Esophagus (tissue), 2 donors: ENCODE data around the gene FAM131A. TPM values are rescaled to one million over a fixed set of nuclear protein-coding genes. Genes with fewer than 3 reads are reported as not detected.

Source experiments
- H3K27ac ChIP-seq, 2 donors: one replicate each; pipeline ENCODE4 v1.5.1; 2013; ENCODE audit warnings: low read depth in 2 of 2, mild to moderate bottlenecking in 2 of 2, inconsistent platforms in 1 of 2, low read length in 1 of 2, moderate library complexity in 1 of 2
- H3K27me3 ChIP-seq, 2 donors: one replicate each; pipeline ENCODE4 v1.6.1; 2013; ENCODE audit warnings: low read length in 2 of 2, control low read depth in 1 of 2, mild to moderate bottlenecking in 1 of 2; ENCODE audit not compliant: insufficient read depth in 2 of 2, control insufficient read depth in 1 of 2
- H3K36me3 ChIP-seq, 2 donors: one replicate each; pipeline ENCODE4 v1.6.1; 2013; ENCODE audit warnings: low read length in 1 of 2; ENCODE audit not compliant: control insufficient read depth in 2 of 2, insufficient read depth in 2 of 2
- H3K4me1 ChIP-seq, 2 donors: one replicate each; pipeline ENCODE4 v1.6.1; 2013; ENCODE audit warnings: low read length in 1 of 2; ENCODE audit not compliant: control insufficient read depth in 2 of 2, insufficient read depth in 2 of 2
- H3K4me3 ChIP-seq, 2 donors: one replicate each; pipeline ENCODE4 v1.5.1; 2013; ENCODE audit warnings: low read length in 2 of 2, mild to moderate bottlenecking in 2 of 2, low read depth in 1 of 2, moderate library complexity in 1 of 2
- H3K9me3 ChIP-seq, 2 donors: one replicate each; pipeline ENCODE4 v1.6.1; 2013; ENCODE audit warnings: mild to moderate bottlenecking in 2 of 2, low read depth in 1 of 2, low read length in 1 of 2, moderate library complexity in 1 of 2; ENCODE audit not compliant: control insufficient read depth in 2 of 2, insufficient read depth in 1 of 2
- WGBS, 2 donors: extraction: QIAGEN DNeasy Blood & Tissue Kit; methylation state at CpG; one replicate each; pipeline ENCODE4 v1.1.7; 2013; 5-methylcytosine and 5-hydroxymethylcytosine counted together
- polyA plus RNA-seq, 2 donors: library from polyadenylated mRNA; stranded (reverse); fragments of 200-250 nt; gene quantifications; one replicate each; pipeline ENCODE4 v1.2.3, GENCODE V29; 2013
- donor health status: healthy with polysubstance abuse.
- donor health status: Bipolar disorder and iron deficiency.

Gene FAM131A
- polyA plus RNA-seq, result 1 to 10 TPM; 7.7 to 9.5 TPM

- no peaks in the 10 kb centered on the region for H3K9me3 ChIP-seq
- H3K36me3 ChIP-seq, result peaks cover 7 to 25% of the 10 kb centered on the region in 2 donors
- H3K4me3 ChIP-seq, result peak within 1 kb of the TSS; percentile 72 to 76
- peaks cover 2 to 24% of the 10 kb centered on the region in 2 donors for H3K4me1 ChIP-seq
- WGBS, 2 donors, result 37 to 45% methylated on average over 6 of the region's 6 CpGs
- no peaks in the 10 kb centered on the region for H3K27me3 ChIP-seq
- peak within 1 kb of the TSS; percentile 98 to 99 for H3K27ac ChIP-seq
Measured at GRCh38 chr3:184337399-184337714, at the start of gene FAM131A. FAM131A (plus strand) TSS chr3:184337600; CDS start chr3:184337631, 31 bp downstream.

GRCh38 chr3:184289426-184289938, 47.9 kb upstream of the FAM131A start:
- Histone ChIP-seq H3K36me3 (no peaks in the 10 kb centered on the region), H3K27me3 (no peaks in the 10 kb centered on the region), H3K4me3 (no peak overlapping the region), H3K9me3 (no peaks in the 10 kb centered on the region), H3K4me1 (no peaks in the 10 kb centered on the region), H3K27ac (no peak overlapping the region)
- 9% methylated on average over 10 of the region's 10 CpGs for WGBS, 2 donors

DNA sequence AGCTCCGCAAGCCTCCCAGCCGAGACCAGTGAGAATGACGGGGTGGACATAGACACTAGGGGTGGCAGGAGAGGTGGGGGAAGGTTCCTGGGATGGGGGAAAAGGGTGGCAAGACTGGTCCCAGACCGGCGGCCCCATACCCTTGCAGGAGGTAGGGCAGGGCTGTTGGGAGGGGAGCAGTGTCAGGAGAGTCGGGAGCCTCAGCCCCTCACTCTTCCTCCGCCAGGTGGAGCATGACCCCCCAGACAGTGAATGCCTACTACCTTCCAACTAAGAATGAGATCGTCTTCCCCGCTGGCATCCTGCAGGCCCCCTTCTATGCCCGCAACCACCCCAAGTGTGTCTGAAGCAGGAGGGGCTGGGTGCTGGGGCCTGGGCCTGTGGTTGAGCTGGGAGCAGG, 47.1 kb upstream of the FAM131A start:
- H3K27ac ChIP-seq, result no peak overlapping the region
- no peaks in the 10 kb centered on the region for H3K36me3 ChIP-seq
- WGBS, 2 donors, result 85 to 86% methylated on average over 10 of the region's 10 CpGs
- H3K4me3 ChIP-seq, result no peak overlapping the region
- H3K27me3 ChIP-seq, result no peaks in the 10 kb centered on the region
- no peaks in the 10 kb centered on the region for H3K4me1 ChIP-seq
- H3K9me3 ChIP-seq, result no peaks in the 10 kb centered on the region

GRCh38 chr3:184291044-184291737, 46.2 kb upstream of the FAM131A start:
- Histone ChIP-seq H3K4me1 (no peaks in the 10 kb centered on the region), H3K9me3 (no peaks in the 10 kb centered on the region), H3K36me3 (no peaks in the 10 kb centered on the region), H3K27ac (no peak overlapping the region), H3K4me3 (no peak overlapping the region), H3K27me3 (no peaks in the 10 kb centered on the region)
- WGBS, 2 donors, result 83 to 88% methylated on average over 22 of the region's 22 CpGs

- H3K27me3 ChIP-seq, result no peaks in the 10 kb centered on the region
- H3K36me3 ChIP-seq, result no peaks in the 10 kb centered on the region
- H3K9me3 ChIP-seq, result no peaks in the 10 kb centered on the region
- 92 to 94% methylated on average over 21 of the region's 21 CpGs for WGBS, 2 donors
- H3K4me3 ChIP-seq, result no peak overlapping the region
- no peak overlapping the region for H3K27ac ChIP-seq
- H3K4me1 ChIP-seq, result no peaks in the 10 kb centered on the region
Measured at GRCh38 chr3:184291738-184292445, 45.5 kb upstream of the FAM131A start.

DNA sequence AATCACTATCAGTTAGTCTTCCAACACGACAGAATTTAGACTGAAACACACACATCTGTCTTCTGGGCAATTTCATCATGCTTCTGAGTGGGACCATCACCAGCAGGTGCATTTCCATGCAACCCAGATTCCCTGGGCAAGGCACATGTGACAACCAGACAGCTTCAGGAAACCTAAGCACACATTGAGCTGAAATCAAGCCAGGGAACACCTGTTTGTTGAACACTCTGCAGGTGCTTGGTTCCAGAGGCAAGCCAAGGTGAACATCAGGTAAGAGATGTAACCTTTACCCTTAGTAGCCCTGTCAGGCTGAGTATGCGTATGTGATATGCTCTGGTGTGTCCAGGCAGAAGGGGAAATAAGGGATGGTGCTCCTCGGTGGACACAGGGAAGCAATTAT, 41.6 kb upstream of the FAM131A start:
- no peak overlapping the region for H3K27ac ChIP-seq
- no peaks in the 10 kb centered on the region for H3K9me3 ChIP-seq
- no peak overlapping the region for H3K4me3 ChIP-seq
- no peaks in the 10 kb centered on the region for H3K27me3 ChIP-seq
- no peaks in the 10 kb centered on the region for H3K4me1 ChIP-seq
- no peaks in the 10 kb centered on the region for H3K36me3 ChIP-seq
- 58 to 71% methylated on average over 3 of the region's 3 CpGs for WGBS, 2 donors

- 77 to 84% methylated on average over 7 of the region's 7 CpGs for WGBS, 2 donors
- H3K4me3 ChIP-seq, result no peak overlapping the region
- H3K27ac ChIP-seq, result no peak overlapping the region
- no peaks in the 10 kb centered on the region for H3K9me3 ChIP-seq
- H3K27me3 ChIP-seq, result no peaks in the 10 kb centered on the region
- H3K4me1 ChIP-seq, result no peaks in the 10 kb centered on the region
- H3K36me3 ChIP-seq, result peaks cover under 1 to 4% of the 10 kb centered on the region in 2 donors
Measured at GRCh38 chr3:184296616-184297015, 40.8 kb upstream of the FAM131A start.

GRCh38 chr3:184298759-184299487, 38.5 kb upstream of the FAM131A start, which contains the start of gene PSMD2:
PSMD2 (plus strand) TSS chr3:184299241; CDS start chr3:184299267, 26 bp downstream.
- H3K4me3 ChIP-seq, result peak within 1 kb of the TSS; percentile 81 to 95
- H3K36me3 ChIP-seq, result peaks cover 13 to 19% of the 10 kb centered on the region in 2 donors
- no peaks in the 10 kb centered on the region for H3K27me3 ChIP-seq
- no peaks in the 10 kb centered on the region for H3K4me1 ChIP-seq
- H3K9me3 ChIP-seq, result no peaks in the 10 kb centered on the region
- peak within 1 kb of the TSS; percentile 90 to 91 for H3K27ac ChIP-seq
- 0% methylated on average over 53 to 78 of the region's 78 CpGs for WGBS, 2 donors

- no peaks in the 10 kb centered on the region for H3K27me3 ChIP-seq
- peak overlapping the region; percentile 81 to 95 for H3K4me3 ChIP-seq
- H3K36me3 ChIP-seq, result peaks cover 16 to 25% of the 10 kb centered on the region in 2 donors
- H3K27ac ChIP-seq, result peak overlapping the region; percentile 65 to 82
- H3K4me1 ChIP-seq, result no peaks in the 10 kb centered on the region
- no peaks in the 10 kb centered on the region for H3K9me3 ChIP-seq
- 16 to 17% methylated on average over 28 to 29 of the region's 29 CpGs for WGBS, 2 donors
Measured at GRCh38 chr3:184299488-184300377, 37.7 kb upstream of the FAM131A start.
